Thyroid gland (tissue), 4 donors: Measurements from ENCODE around the gene SUGCT. TPM values are rescaled to one million over a fixed set of nuclear protein-coding genes. Genes with fewer than 3 reads are reported as not detected.

Experiments
- DNase-seq, 2 donors: peaks; one replicate each; pipeline ENCODE4 v3.0.0-alpha.2; 2019
- H3K27ac ChIP-seq, 3 donors: fragments of 200-600 bp; sonication (generic); 1 replicate in 2 of 3; 2 replicates in 1 of 3; pipeline ENCODE4 v1.5.1; 2016 to 2019; ENCODE audit warnings: mild to moderate bottlenecking in 1 of 3, moderate library complexity in 1 of 3
- H3K27me3 ChIP-seq: fragments of 200-600 bp; sonication (generic); one replicate; pipeline ENCODE4 v1.5.1; 2019
- H3K36me3 ChIP-seq, 2 donors: fragments of 200-600 bp; sonication (generic); one replicate each; pipeline ENCODE4 v1.5.1; 2016 to 2019
- H3K4me1 ChIP-seq, 2 donors: fragments of 200-600 bp; sonication (generic); one replicate each; pipeline ENCODE4 v1.5.1; 2017 to 2019
- H3K4me3 ChIP-seq, 3 donors: fragments of 200-600 bp; sonication (generic); replicated peaks in 1 of 3; 1 replicate in 2 of 3; 2 replicates in 1 of 3; pipeline ENCODE4 v1.5.1; 2016; ENCODE audit warnings: mild to moderate bottlenecking in 1 of 3
- H3K9me3 ChIP-seq: fragments of 200-600 bp; sonication (generic); one replicate; pipeline ENCODE4 v1.5.1; 2017
- CTCF ChIP-seq, 6 experiments: fragments of 200-600 bp in 3 of 6; fragments of 450-650 bp in 3 of 6; sonication (generic) in 3 of 6; IDR thresholded peaks; one replicate each; pipeline ENCODE4 v1.5.1; 2016 to 2019; ENCODE audit warnings: antibody characterized with exemption in 6 of 6, mild to moderate bottlenecking in 2 of 6, inconsistent platforms in 1 of 6, moderate library complexity in 1 of 6
- POLR2A ChIP-seq, 2 donors: fragments of 450-650 bp; IDR thresholded peaks; one replicate each; pipeline ENCODE4 v1.6.1; 2017; ENCODE audit warnings: antibody characterized with exemption in 2 of 2, mild to moderate bottlenecking in 2 of 2, moderate library complexity in 1 of 2
- WGBS, 2 donors: methylation state at CpG; one replicate each; pipeline ENCODE4 v1.1.5; 2017; 5-methylcytosine and 5-hydroxymethylcytosine counted together
- intact Hi-C: fragments of 100-400 bp; cut with DNase I; formaldehyde crosslinking; loops from one replicate; pipeline ENCODE4 v1.15.1; 2023
- total RNA-seq, 4 donors: library from RNA; depleted of rRNA; stranded (reverse); fragments of >200 nt; gene quantifications; one replicate each; pipeline ENCODE4 v1.2.3, GENCODE V29; 2016

Gene SUGCT
- total RNA-seq, 4 donors from 2014 or later = 1.3 to 15.2 (median 3.2) TPM

- Histone ChIP-seq H3K36me3 (no peaks in the 10 kb centered on the region), H3K4me1 (no peaks in the 10 kb centered on the region), H3K27me3 (no peaks in the 10 kb centered on the region), H3K9me3 (no peaks in the 10 kb centered on the region), H3K4me3 (no peak overlapping the region), H3K27ac (no peak overlapping the region)
- no peak for DNase-seq
- TF ChIP-seq POLR2A (IDR thresholded peaks at IDR 0.05) (no peak), CTCF (IDR thresholded peaks at IDR 0.05) (no peak)
- intact Hi-C loops = no loop called here
- 44 to 47% methylated on average over 1 of the region's 1 CpG for WGBS, 2 donors
Measured at GRCh38 chr7:40331915-40332314, 197.1 kb downstream of the SUGCT start.

- intact Hi-C loops = no loop called here
- H3K9me3 ChIP-seq = no peaks in the 10 kb centered on the region
- no peak overlapping the region for H3K4me3 ChIP-seq
- H3K36me3 ChIP-seq = no peaks in the 10 kb centered on the region
- TF ChIP-seq CTCF (IDR thresholded peaks at IDR 0.05) (no peak), POLR2A (IDR thresholded peaks at IDR 0.05) (no peak)
- H3K27ac ChIP-seq = no peak overlapping the region
- no peaks in the 10 kb centered on the region for H3K4me1 ChIP-seq
- H3K27me3 ChIP-seq = no peaks in the 10 kb centered on the region
- no peak for DNase-seq
Measured at GRCh38 chr7:40332516-40332915, 197.7 kb downstream of the SUGCT start.

- TF ChIP-seq CTCF (IDR thresholded peaks at IDR 0.05) (no peak), POLR2A (IDR thresholded peaks at IDR 0.05) (no peak)
- H3K4me1 ChIP-seq = no peaks in the 10 kb centered on the region
- DNase-seq = no peak
- no peaks in the 10 kb centered on the region for H3K9me3 ChIP-seq
- H3K27me3 ChIP-seq = no peaks in the 10 kb centered on the region
- H3K27ac ChIP-seq = no peak overlapping the region
- no peak overlapping the region for H3K4me3 ChIP-seq
- H3K36me3 ChIP-seq = no peaks in the 10 kb centered on the region
- intact Hi-C loops = no loop called here
Measured at GRCh38 chr7:40341836-40342235, 207.0 kb downstream of the SUGCT start.

GRCh38 chr7:40346554-40346953 is 211.7 kb downstream of the SUGCT start:
- H3K4me3 ChIP-seq = no peak overlapping the region
- H3K36me3 ChIP-seq = no peaks in the 10 kb centered on the region
- 89 to 90% methylated on average over 5 of the region's 5 CpGs for WGBS, 2 donors
- H3K27ac ChIP-seq = no peak overlapping the region
- TF ChIP-seq CTCF (IDR thresholded peaks at IDR 0.05) = no peak
- TF ChIP-seq POLR2A (IDR thresholded peaks at IDR 0.05) = no peak
- intact Hi-C loops = no loop called here
- no peaks in the 10 kb centered on the region for H3K4me1 ChIP-seq
- no peak for DNase-seq
- no peaks in the 10 kb centered on the region for H3K9me3 ChIP-seq
- no peaks in the 10 kb centered on the region for H3K27me3 ChIP-seq

- no peaks in the 10 kb centered on the region for H3K36me3 ChIP-seq
- TF ChIP-seq CTCF (IDR thresholded peaks at IDR 0.05) (no peak), POLR2A (IDR thresholded peaks at IDR 0.05) (no peak)
- DNase-seq = no peak
Measured at GRCh38 chr7:40348126-40348728, 213.4 kb downstream of the SUGCT start.

More at GRCh38 chr7:40348126-40348728, 213.4 kb downstream of the SUGCT start:
- Histone ChIP-seq H3K27me3 (no peaks in the 10 kb centered on the region), H3K4me1 (no peaks in the 10 kb centered on the region), H3K9me3 (no peaks in the 10 kb centered on the region), H3K27ac (no peak overlapping the region), H3K4me3 (no peak overlapping the region)
- 95 to 96% methylated on average over 7 of the region's 7 CpGs for WGBS, 2 donors
- intact Hi-C loops = no loop called here
